Uterus (tissue), 2 donors: ENCODE results near the gene RNF19B.

Experiments used
- CTCF ChIP-seq, 4 experiments: fragments of 200-600 bp in 2 of 4; fragments of 450-650 bp in 2 of 4; sonication (generic) in 2 of 4; IDR thresholded peaks; one replicate each; pipeline ENCODE4 v1.5.1; 2016 to 2019; ENCODE audit warnings: antibody characterized with exemption in 4 of 4, mild to moderate bottlenecking in 2 of 4, moderate library complexity in 1 of 4
- POLR2A ChIP-seq, 2 donors: fragments of 450-650 bp; IDR thresholded peaks; one replicate each; pipeline ENCODE4 v1.6.1; 2016; ENCODE audit warnings: antibody characterized with exemption in 2 of 2, mild to moderate bottlenecking in 1 of 2, moderate library complexity in 1 of 2

DNA sequence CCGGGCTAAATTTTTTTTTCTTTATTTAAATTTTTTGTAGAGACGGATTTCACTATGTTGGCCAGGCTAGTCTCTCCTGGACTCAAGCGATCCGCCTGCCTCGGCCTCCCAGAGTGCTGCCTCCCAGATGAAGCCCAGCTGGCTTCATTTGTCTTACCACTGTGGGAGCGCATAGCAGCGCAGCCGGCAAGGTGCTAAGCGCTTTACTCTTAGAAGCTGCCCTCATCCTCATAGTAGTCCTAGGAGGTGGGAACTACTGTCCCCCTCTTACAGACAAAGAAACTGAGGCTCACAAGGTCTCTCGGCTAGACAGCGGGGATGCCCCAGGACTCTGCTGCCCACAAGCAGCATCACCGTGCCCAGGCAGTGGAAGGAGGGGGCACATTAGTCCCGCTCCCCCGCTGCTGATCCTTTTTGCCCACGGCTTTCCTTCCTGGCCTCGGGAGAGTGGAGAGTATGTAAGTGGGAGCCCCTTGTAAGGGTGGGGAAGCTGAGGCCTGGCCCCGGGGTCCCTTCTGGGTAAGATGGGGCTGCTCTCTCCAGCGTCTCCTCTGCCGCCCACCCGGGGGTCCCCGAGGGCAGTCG lies 64.1 kb downstream of the RNF19B start:
- TF ChIP-seq CTCF (IDR thresholded peaks at IDR 0.05) (no peak), POLR2A (IDR thresholded peaks at IDR 0.05) (no peak)
